OCI-LY1 (cell line): ENCODE measurements around the gene ASCL2.

Experiments
- H2AFZ ChIP-seq: fragments of 200-600 bp; sonication (generic), shearing (Covaris generic); 2 replicates; pipeline ENCODE4 v1.6.0; 2014; ENCODE audit warnings: antibody characterized with exemption, mild to moderate bottlenecking, low read length
- H3F3A ChIP-seq: fragments of 200-600 bp; sonication (generic), shearing (Covaris generic); 2 replicates; pipeline ENCODE4 v1.6.0; 2014; ENCODE audit warnings: mild to moderate bottlenecking, antibody characterized with exemption, low read length, moderate library complexity; ENCODE audit not compliant: insufficient read depth
- H3K27ac ChIP-seq: fragments of 200-600 bp; sonication (generic); 2 replicates; pipeline ENCODE4 v1.5.1; 2014; ENCODE audit warnings: low read length, mixed run types, mild to moderate bottlenecking, low read depth; ENCODE audit not compliant: poor library complexity, severe bottlenecking
- H3K27me3 ChIP-seq: fragments of 200-600 bp; sonication (generic); 2 replicates; pipeline ENCODE4 v1.6.0; 2014; ENCODE audit warnings: antibody characterized with exemption, mild to moderate bottlenecking, low read length, moderate library complexity; ENCODE audit not compliant: insufficient read depth
- H3K36me3 ChIP-seq: fragments of 200-600 bp; sonication (generic); 2 replicates; pipeline ENCODE4 v1.6.1; 2014; ENCODE audit warnings: mild to moderate bottlenecking, antibody characterized with exemption, low read length, moderate library complexity, mixed read lengths; ENCODE audit not compliant: insufficient read depth
- H3K4me1 ChIP-seq: fragments of 200-600 bp; sonication (generic); 2 replicates; pipeline ENCODE4 v1.5.1; 2014; ENCODE audit warnings: mild to moderate bottlenecking, low read length, moderate library complexity; ENCODE audit not compliant: insufficient read depth, severe bottlenecking
- H3K4me2 ChIP-seq: fragments of 200-600 bp; sonication (generic), shearing (Covaris generic); 2 replicates; pipeline ENCODE4 v1.6.1; 2014; ENCODE audit warnings: low read length
- H3K4me3 ChIP-seq: fragments of 200-600 bp; sonication (generic); 2 replicates; pipeline ENCODE4 v1.5.1; 2014; ENCODE audit warnings: low read length, low read depth, mild to moderate bottlenecking, mixed read lengths; ENCODE audit not compliant: poor library complexity, severe bottlenecking
- H3K79me2 ChIP-seq: fragments of 200-600 bp; shearing (Covaris generic); 2 replicates; pipeline ENCODE4 v1.6.1; 2016; ENCODE audit warnings: mixed run types, low read length, mixed read lengths; ENCODE audit not compliant: insufficient read depth
- H3K9ac ChIP-seq: fragments of 200-600 bp; sonication (generic), shearing (Covaris generic); 2 replicates; pipeline ENCODE4 v1.6.1; 2014; ENCODE audit warnings: mild to moderate bottlenecking, low read length, mixed read lengths
- H3K9me2 ChIP-seq: fragments of 200-600 bp; sonication (generic), shearing (Covaris generic); 2 replicates; pipeline ENCODE4 v1.6.1; 2014; ENCODE audit warnings: low read depth, mild to moderate bottlenecking, low read length, mixed read lengths
- H3K9me3 ChIP-seq: fragments of 200-600 bp; shearing (Covaris generic); 2 replicates; pipeline ENCODE4 v1.6.1; 2014; ENCODE audit warnings: low read length, mixed read lengths
- H4K20me1 ChIP-seq: fragments of 200-600 bp; sonication (generic), shearing (Covaris generic); 2 replicates; pipeline ENCODE4 v1.6.0; 2016; ENCODE audit warnings: mild to moderate bottlenecking, low read length; ENCODE audit not compliant: insufficient read depth
- CTCF ChIP-seq: fragments of 200-600 bp; sonication (generic), shearing (Covaris generic); IDR thresholded peaks from 2 replicates; pipeline ENCODE4 v1.5.1; 2017; ENCODE audit warnings: mild to moderate bottlenecking, antibody characterized with exemption, low read length, moderate library complexity, mixed read lengths
- EZH2 ChIP-seq: fragments of 200-600 bp; sonication (generic), shearing (Covaris generic); IDR thresholded peaks from 2 replicates; pipeline ENCODE4 v1.8.0; 2017; ENCODE audit warnings: borderline replicate concordance, mixed run types, mild to moderate bottlenecking, antibody characterized with exemption, low read length, moderate library complexity, mixed read lengths

Gene ASCL2

GRCh38 chr11:2300936-2301630 lies 30.7 kb upstream of the ASCL2 start:
- Histone ChIP-seq H3K27ac (no peak overlapping the region), H3F3A (no peaks in the 10 kb centered on the region), H3K9ac (no peak overlapping the region), H2AFZ (no peak overlapping the region), H3K4me1 (no peaks in the 10 kb centered on the region), H3K79me2 (no peaks in the 10 kb centered on the region), H3K27me3 (peaks cover 3% of the 10 kb centered on the region; the same call in 1 of the 2 replicates), H3K9me2 (no peaks in the 10 kb centered on the region), H3K4me3 (no peak overlapping the region), H3K4me2 (no peak overlapping the region), H3K36me3 (no peaks in the 10 kb centered on the region), H4K20me1 (no peaks in the 10 kb centered on the region), H3K9me3 (no peaks in the 10 kb centered on the region)
- TF ChIP-seq EZH2 (no peak), CTCF (no peak)

DNA sequence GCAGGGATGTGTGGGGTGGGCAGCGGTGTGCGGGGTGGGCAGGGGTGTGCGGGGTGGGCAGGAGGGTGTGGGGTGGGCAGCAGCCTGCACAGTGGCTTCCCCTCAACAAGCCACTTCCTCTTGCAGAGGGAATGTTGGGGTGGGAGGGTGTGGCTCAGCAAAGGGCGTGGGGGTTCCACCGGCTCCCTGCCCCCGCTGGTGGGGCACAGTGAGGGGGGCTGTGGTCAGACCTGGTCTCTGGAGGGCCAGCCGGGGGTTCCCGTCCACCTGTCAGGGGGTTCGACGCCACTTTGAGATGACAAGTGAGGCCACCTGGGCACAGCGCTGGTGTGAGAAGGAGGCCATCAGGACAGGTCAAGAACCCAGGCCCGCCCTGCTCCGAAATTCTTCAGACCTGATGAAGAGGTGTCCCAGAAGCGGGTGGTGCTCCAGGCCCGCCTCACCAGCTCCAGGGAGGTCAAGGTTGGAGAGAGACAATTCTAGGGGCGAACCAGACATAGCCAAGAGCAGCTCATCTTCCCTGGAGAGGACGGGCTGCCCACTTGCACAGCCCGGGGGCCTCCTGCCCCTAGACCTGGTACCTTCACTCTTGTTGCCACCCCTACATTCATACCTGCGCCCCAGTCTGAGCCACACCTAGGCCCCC lies 30.0 kb upstream of the ASCL2 start:
- Histone ChIP-seq H3K9me3 (no peaks in the 10 kb centered on the region), H3K4me1 (no peaks in the 10 kb centered on the region), H3K9ac (no peak overlapping the region), H4K20me1 (no peaks in the 10 kb centered on the region), H3K4me2 (no peak overlapping the region), H3K9me2 (no peaks in the 10 kb centered on the region), H3K27me3 (peaks cover 3% of the 10 kb centered on the region; the same call in 1 of the 2 replicates), H3K36me3 (no peaks in the 10 kb centered on the region), H3K27ac (no peak overlapping the region), H3K4me3 (no peak overlapping the region), H3F3A (no peaks in the 10 kb centered on the region), H2AFZ (no peak overlapping the region), H3K79me2 (no peaks in the 10 kb centered on the region)
- TF ChIP-seq CTCF, result no peak
- TF ChIP-seq EZH2, result no peak

DNA sequence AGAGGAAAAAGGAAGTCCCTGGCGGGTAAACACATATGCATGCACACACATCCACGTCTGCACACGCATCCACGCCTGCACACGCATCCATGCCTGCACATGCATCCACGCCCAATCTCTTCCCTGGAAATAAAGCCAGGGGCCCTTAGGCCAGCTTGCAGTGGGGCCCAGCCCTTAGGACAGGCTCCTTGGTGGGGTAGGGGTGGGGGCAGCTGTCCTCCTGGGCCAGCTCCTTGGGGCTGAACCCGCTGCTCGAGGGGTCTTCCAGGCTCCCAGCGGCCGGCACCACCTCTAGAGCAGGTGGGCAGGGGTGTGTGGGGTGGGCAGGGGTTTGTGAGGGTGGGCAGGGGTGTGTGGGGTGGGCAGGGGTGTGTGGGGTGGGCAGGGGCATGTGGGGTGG lies 29.4 kb upstream of the ASCL2 start:
- Histone ChIP-seq H3K27me3 (peaks cover 3% of the 10 kb centered on the region; the same call in 1 of the 2 replicates), H3K9me3 (no peaks in the 10 kb centered on the region), H3F3A (no peaks in the 10 kb centered on the region), H3K4me3 (no peak overlapping the region), H4K20me1 (no peaks in the 10 kb centered on the region), H3K27ac (no peak overlapping the region), H3K9me2 (no peaks in the 10 kb centered on the region), H3K9ac (no peak overlapping the region), H3K79me2 (no peaks in the 10 kb centered on the region), H3K4me2 (no peak overlapping the region), H3K36me3 (no peaks in the 10 kb centered on the region), H2AFZ (no peak overlapping the region), H3K4me1 (no peaks in the 10 kb centered on the region)
- TF ChIP-seq CTCF (no peak), EZH2 (no peak)
